Liver (tissue), 3 donors: ENCODE measurements around the gene HSPBAP1.

Source experiments
- GABPA ChIP-seq, 2 donors: IDR thresholded peaks in 1 of 2; conservative IDR thresholded peaks in 1 of 2; 2 replicates each; pipeline ENCODE4 v1.6.1; 2016; ENCODE audit warnings: antibody characterized with exemption in 2 of 2, mild to moderate bottlenecking in 1 of 2, moderate library complexity in 1 of 2
- SP1 ChIP-seq: IDR thresholded peaks from 2 replicates; pipeline ENCODE4 v1.6.1; 2018; ENCODE audit warnings: antibody characterized with exemption, mild to moderate bottlenecking
- YY1 ChIP-seq: IDR thresholded peaks from 2 replicates; pipeline ENCODE4 v1.6.1; 2016; ENCODE audit warnings: antibody characterized with exemption, mild to moderate bottlenecking
- TF ChIP-seq, protein P1 (sequence below): fragments of 150-350 bp; IDR thresholded peaks from 2 replicates; pipeline ENCODE4 v1.5.1; 2017; ENCODE audit warnings: improper control_type of control experiment, low read depth, low read length; ENCODE audit not compliant: missing input control
- TF ChIP-seq, protein P2 (sequence below): IDR thresholded peaks from 2 replicates; pipeline ENCODE4 v1.6.1; 2016; ENCODE audit warnings: antibody characterized with exemption
- donor health status: healthy.
- donor health status: healthy.

DNA sequence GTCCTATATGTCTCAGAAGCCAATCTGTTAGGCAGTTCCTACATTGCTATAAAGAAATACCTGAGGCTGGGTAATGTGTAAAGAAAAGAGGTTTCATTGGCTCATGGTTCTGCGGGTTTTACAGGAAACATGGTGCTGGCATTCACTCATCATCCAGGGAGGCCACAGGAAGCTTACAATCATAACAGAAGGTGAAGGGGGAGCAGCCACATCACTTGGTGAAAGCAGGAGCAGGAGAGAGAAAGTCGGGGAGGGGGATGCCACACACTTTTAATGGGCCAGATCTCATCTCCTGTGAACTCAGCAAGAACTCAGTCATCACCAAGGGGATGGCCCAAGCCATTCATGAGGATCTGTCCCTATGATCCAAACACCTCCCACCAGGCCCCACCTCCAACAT, 10.3 kb upstream of the HSPBAP1 start:
- TF ChIP-seq GABPA (IDR thresholded peaks at IDR 0.05 in 1 of 2, conservative IDR thresholded peaks at IDR 0.05 in 1 of 2) (no peak), YY1 (no peak), SP1 (no peak)
- TF ChIP-seq, protein P1, sequence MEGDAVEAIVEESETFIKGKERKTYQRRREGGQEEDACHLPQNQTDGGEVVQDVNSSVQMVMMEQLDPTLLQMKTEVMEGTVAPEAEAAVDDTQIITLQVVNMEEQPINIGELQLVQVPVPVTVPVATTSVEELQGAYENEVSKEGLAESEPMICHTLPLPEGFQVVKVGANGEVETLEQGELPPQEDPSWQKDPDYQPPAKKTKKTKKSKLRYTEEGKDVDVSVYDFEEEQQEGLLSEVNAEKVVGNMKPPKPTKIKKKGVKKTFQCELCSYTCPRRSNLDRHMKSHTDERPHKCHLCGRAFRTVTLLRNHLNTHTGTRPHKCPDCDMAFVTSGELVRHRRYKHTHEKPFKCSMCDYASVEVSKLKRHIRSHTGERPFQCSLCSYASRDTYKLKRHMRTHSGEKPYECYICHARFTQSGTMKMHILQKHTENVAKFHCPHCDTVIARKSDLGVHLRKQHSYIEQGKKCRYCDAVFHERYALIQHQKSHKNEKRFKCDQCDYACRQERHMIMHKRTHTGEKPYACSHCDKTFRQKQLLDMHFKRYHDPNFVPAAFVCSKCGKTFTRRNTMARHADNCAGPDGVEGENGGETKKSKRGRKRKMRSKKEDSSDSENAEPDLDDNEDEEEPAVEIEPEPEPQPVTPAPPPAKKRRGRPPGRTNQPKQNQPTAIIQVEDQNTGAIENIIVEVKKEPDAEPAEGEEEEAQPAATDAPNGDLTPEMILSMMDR: no peak
- TF ChIP-seq, protein P2, sequence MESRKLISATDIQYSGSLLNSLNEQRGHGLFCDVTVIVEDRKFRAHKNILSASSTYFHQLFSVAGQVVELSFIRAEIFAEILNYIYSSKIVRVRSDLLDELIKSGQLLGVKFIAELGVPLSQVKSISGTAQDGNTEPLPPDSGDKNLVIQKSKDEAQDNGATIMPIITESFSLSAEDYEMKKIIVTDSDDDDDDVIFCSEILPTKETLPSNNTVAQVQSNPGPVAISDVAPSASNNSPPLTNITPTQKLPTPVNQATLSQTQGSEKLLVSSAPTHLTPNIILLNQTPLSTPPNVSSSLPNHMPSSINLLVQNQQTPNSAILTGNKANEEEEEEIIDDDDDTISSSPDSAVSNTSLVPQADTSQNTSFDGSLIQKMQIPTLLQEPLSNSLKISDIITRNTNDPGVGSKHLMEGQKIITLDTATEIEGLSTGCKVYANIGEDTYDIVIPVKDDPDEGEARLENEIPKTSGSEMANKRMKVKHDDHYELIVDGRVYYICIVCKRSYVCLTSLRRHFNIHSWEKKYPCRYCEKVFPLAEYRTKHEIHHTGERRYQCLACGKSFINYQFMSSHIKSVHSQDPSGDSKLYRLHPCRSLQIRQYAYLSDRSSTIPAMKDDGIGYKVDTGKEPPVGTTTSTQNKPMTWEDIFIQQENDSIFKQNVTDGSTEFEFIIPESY: no peak
